ENCODE data around the gene TARBP1. TPM values are rescaled to one million over a fixed set of nuclear protein-coding genes. Genes with fewer than 3 reads are reported as not detected.
A peak's percentile ranks its signal among the peaks of the same experiment; 100 is the strongest.

Gene TARBP1
- polyA plus RNA-seq, 2 of the 4 experiments (the other 2 are of a cell fraction), result 22.4 to 41.1 TPM

GRCh38 chr1:234525099-234525799, 46.3 kb upstream of the TARBP1 start:
- ChIA-PET POLR2A (no interaction called here), CTCF (interaction anchor here (2.0 kb wide), 1 partner anchor 26 kb away, joined by 7 read pairs; no protein-coding TSS in a partner anchor)
- DNase-seq (ENCODE audit: low read depth in 1 of 2, low spot score in 1 of 2) (no peak), FAIRE-seq (no peak), ATAC-seq (no peak)
- Histone ChIP-seq H3K4me2 (no peak overlapping the region), H3K9me3 (0 out of 3 replicates have a peak, but pooled peaks cover 2% of the 10 kb centered on the region), H3K27ac (peak overlapping the region; percentile 81 to 84), H3K4me3 (no peak overlapping the region), H3K4me1 (peaks cover 37% of the 10 kb centered on the region)
- WGBS (ENCODE audit: missing lambda C conversion rate), result 91% methylated on average over 5 of the region's 5 CpGs
- no peak for TF ChIP-seq ESRRA (IDR thresholded peaks at IDR 0.05; ENCODE audit: borderline replicate concordance, low read length)
- TF ChIP-seq REST (IDR thresholded peaks at IDR 0.05), result no peak
- no peak for TF ChIP-seq HDAC2 (IDR thresholded peaks at IDR 0.05)
- TF ChIP-seq SREBF2 (IDR thresholded peaks at IDR 0.05), result no peak
- no peak for TF ChIP-seq BHLHE40 (IDR thresholded peaks at IDR 0.05; ENCODE audit: low read depth, low read length)
- TF ChIP-seq CBX8 (IDR thresholded peaks at IDR 0.05), result no peak
- TF ChIP-seq MAX (IDR thresholded peaks at IDR 0.05), result no peak
- no peak for TF ChIP-seq RCOR1 (IDR thresholded peaks at IDR 0.05; ENCODE audit: low read depth, low read length)
- TF ChIP-seq EHMT2 (IDR thresholded peaks at IDR 0.05; ENCODE audit: low read depth), result no peak
- no peak for TF ChIP-seq BCL3 (IDR thresholded peaks at IDR 0.05)
- no peak for TF ChIP-seq CHD2 (IDR thresholded peaks at IDR 0.05; ENCODE audit: low read length, partially characterized antibody)
- TF ChIP-seq CBX2 (IDR thresholded peaks at IDR 0.05; ENCODE audit: borderline replicate concordance, low read depth), result no peak
- no peak for TF ChIP-seq FOSB (CRISPR knock-in tag; IDR thresholded peaks at IDR 0.05)
- no peak for TF ChIP-seq HOXB13 (CRISPR knock-in tag; IDR thresholded peaks at IDR 0.05; ENCODE audit: low read depth)
- TF ChIP-seq FOSL2 (IDR thresholded peaks at IDR 0.05), result no peak
- no peak for TF ChIP-seq FOSL2 (CRISPR knock-in tag; IDR thresholded peaks at IDR 0.05)
- no peak for TF ChIP-seq RARB (CRISPR knock-in tag; IDR thresholded peaks at IDR 0.05)
- no peak for TF ChIP-seq SMC3 (IDR thresholded peaks at IDR 0.05)
- TF ChIP-seq TP53 (CRISPR knock-in tag; IDR thresholded peaks at IDR 0.05), result no peak
- no peak for TF ChIP-seq E2F6 (IDR thresholded peaks at IDR 0.05; ENCODE audit: borderline replicate concordance, low read depth)
- TF ChIP-seq HMGXB4 (CRISPR knock-in tag; IDR thresholded peaks at IDR 0.05; ENCODE audit: borderline replicate concordance), result no peak
